Measurements from ENCODE around the gene XAGE5. TPM values are rescaled to one million over a fixed set of nuclear protein-coding genes. Genes with fewer than 3 reads are reported as not detected.
"Not testable (repeated sequence)": the region's sequence is repeated elsewhere in the genome, so short reads cannot be mapped to it uniquely, and the experiment has no call there.

XAGE5 gene, protein sequence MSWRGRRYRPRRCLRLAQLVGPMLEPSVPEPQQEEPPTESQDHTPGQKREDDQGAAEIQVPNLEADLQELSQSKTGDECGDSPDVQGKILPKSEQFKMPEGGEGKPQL
- not detected in 2 replicates for total RNA-seq (2011; cell fraction: chromatin; rRNA removed; ENCODE audit: low replicate concordance)
- not detected in 2 replicates for total RNA-seq (2011; cell fraction: nucleolus; rRNA removed)
- total RNA-seq (2011; cell fraction: nucleoplasm; rRNA removed) = not detected in 2 replicates
- total RNA-seq (2014; rRNA removed) (not detected in 2 replicates), total RNA-seq (2014; rRNA removed; fragmentation: Illumina TruSeq; extraction: Trizol) (0.40 TPM in 1 of 2 replicates, not detected in the other), total RNA-seq (2015; rRNA removed; fragmentation: Illumina TruSeq; extraction: Trizol) (not detected in 2 replicates), total RNA-seq (2021) (0.38 TPM in 1 of 2 replicates, not detected in the other), polyA plus RNA-seq (2011; rRNA removed) (not detected in 2 replicates), polyA plus RNA-seq (2014; fragmentation: Illumina TruSeq; extraction: Trizol) (0.52 TPM in 1 of 2 replicates, not detected in the other), polyA plus RNA-seq (2014; fragmentation: Nextera tagmentation; extraction: Ambion mirVana) (not detected), polyA plus RNA-seq (2014; rRNA removed) (not detected in 2 replicates), polyA minus RNA-seq (2011; rRNA and poly(A)+ RNA removed) (not detected in 2 replicates), Bru-seq, nascent RNA (percentile 11 among the genes with signal in this experiment), BruChase-seq, experiment 1, labeled RNA remaining after a 2-hour chase (percentile 18 among the genes with signal in this experiment), BruChase-seq, experiment 2, labeled RNA remaining after a 6-hour chase (percentile 12 among the genes with signal in this experiment)
- not detected in 2 replicates for polyA plus RNA-seq (2011; cell fraction: cytosol; rRNA removed)
- not detected in 2 replicates for polyA plus RNA-seq (2011; cell fraction: nucleus; rRNA removed)
- 0.26 and 0.46 TPM in 2 replicates for polyA plus RNA-seq (2012)
- not detected in 2 replicates for polyA minus RNA-seq (2011; cell fraction: cytosol; rRNA and poly(A)+ RNA removed)
- polyA minus RNA-seq (2011; cell fraction: nucleus; rRNA and poly(A)+ RNA removed) = not detected in 2 replicates
- long read RNA-seq, experiment 1 = 0 reads
- long read RNA-seq, experiment 2 = 0 reads
- long read RNA-seq, experiment 3 = 0 reads

DNA sequence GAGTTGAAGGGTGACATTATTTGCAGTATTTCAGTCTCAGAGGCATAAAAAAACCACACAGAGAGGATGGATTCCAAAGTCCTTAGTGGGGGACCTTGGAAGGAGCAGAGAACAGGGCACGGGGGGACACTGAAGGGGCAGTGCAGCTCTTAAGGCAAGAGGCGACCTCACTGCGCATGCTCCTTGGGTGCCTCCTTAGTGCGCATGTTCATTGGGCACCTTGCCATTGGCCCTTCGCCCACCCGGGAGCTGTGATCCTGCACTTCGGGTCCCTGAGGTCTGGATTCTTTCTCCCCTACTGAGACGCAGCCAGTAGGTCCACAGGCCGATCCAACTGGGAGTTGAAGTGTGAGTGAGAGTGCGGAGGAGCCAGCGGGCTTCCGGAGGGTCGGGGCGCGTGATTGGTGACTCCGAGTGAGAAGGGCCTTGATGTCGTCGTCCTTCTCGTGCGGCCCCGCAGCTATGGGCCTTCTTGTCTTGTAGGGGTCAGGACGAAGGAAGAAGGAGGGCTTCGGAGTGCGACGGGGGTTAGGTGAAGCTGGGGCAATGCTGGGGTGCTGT, at the start of gene XAGE5:
Gene XAGE5 (plus strand): TSS at position 223 of the 561 bp plus-strand sequence. CDS start 1,280 bp downstream, outside the sequence.
- peak in 2 of 4 experiments; percentile 0 to 7 for DNase-seq (ENCODE audit: extremely low read depth in 1 of 4, low spot score in 3 of 4)
- Histone ChIP-seq H3K9me1 (ENCODE audit: control insufficient read depth, insufficient read depth, low read length) (no peaks in the 10 kb centered on the region), H3K9me3 (replicated peaks; ENCODE audit: control insufficient read depth, insufficient read depth, low read depth, low read length) (no peaks in the 10 kb centered on the region), H3K27ac (ENCODE audit: extremely low read depth, low read depth, low read length) (no peak within 1 kb of the TSS), H3K27me3 (ENCODE audit: control insufficient read depth in 2 of 2, insufficient read depth in 2 of 2, low read length in 2 of 2) (peaks cover 0 to 10% of the 10 kb centered on the region in 2 experiments; a peak in 2 of 5 replicates), H3K4me1 (replicated peaks in 1 of 2; ENCODE audit: control insufficient read depth in 2 of 2, insufficient read depth in 2 of 2, low read length in 2 of 2) (peaks cover 0 to 5% of the 10 kb centered on the region in 2 experiments; a peak in 1 of 5 replicates), H3K4me3 (no peak within 1 kb of the TSS), H3K36me3 (ENCODE audit: control insufficient read depth, insufficient read depth, low read length) (no peaks in the 10 kb centered on the region), H4K20me1 (replicated peaks; ENCODE audit: control insufficient read depth, insufficient read depth, low read length) (no peaks in the 10 kb centered on the region), H3K79me2 (ENCODE audit: control insufficient read depth, insufficient read depth, low read length) (no peaks in the 10 kb centered on the region), H3K9ac (ENCODE audit: insufficient read depth in 1 of 2, low read depth in 2 of 2, low read length in 2 of 2) (no peak within 1 kb of the TSS), H3K4me2 (ENCODE audit: insufficient read depth, low read length) (no peak within 1 kb of the TSS), H2AFZ (ENCODE audit: low read depth, low read length) (no peak within 1 kb of the TSS)
- intact Hi-C loops (cut with micrococcal nuclease) = no loop called here
- WGBS (ENCODE audit: insufficient coverage, low coverage, missing lambda C conversion rate) = 12% methylated on average over 9 of the region's 25 CpGs
- CTCF ChIA-PET (ENCODE audit: low intra/inter-chr PET ratio) = no interaction called here
- ATAC-seq = no peak
- POLR2A ChIA-PET = no interaction called here
- BruUV-seq (replicated peaks) = no TSS peak
- FAIRE-seq = no peak
- in situ Hi-C loops (cut with MboI) = no loop called here
- TF ChIP-seq ZNF75A (CRISPR knock-in tag; IDR thresholded peaks at IDR 0.05) (no peak), L3MBTL2 (IDR thresholded peaks at IDR 0.05) (peak; percentile 12; the same call in 1 of the 2 replicates), NRF1 (conservative IDR thresholded peaks at IDR 0.05 in 1 of 2, IDR thresholded peaks at IDR 0.05 in 1 of 2) (peak; percentile 81 to 83)

DNA sequence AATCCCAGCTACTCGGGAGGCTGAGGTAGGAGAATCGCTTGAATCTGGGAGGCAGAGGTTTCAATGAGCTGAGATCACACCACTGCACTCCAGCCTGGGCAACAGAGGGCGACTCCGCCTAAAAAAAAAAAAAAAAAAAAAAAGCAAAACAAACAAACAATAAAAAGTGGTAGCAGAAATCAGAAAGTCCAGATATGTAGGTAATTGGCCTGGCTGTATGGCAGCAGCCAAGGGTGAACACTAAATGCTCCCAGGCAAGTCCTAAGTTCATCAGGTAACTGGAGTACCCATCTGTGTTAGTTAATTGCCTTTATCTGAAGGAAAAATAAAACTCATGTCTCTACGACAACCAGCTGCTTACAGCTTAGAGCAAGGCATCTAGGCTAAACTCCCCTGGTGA, 45.1 kb upstream of the XAGE5 start:
- in situ Hi-C loops (cut with MboI) = loop anchor here (25.0 kb wide), 1 partner anchor 104 kb away; the partner anchor contains the start of gene SSX7
- DNase-seq (ENCODE audit: extremely low read depth in 1 of 4, low spot score in 3 of 4); CTCF ChIA-PET (ENCODE audit: low intra/inter-chr PET ratio); intact Hi-C loops (cut with micrococcal nuclease); H3K79me2 ChIP-seq (ENCODE audit: control insufficient read depth, insufficient read depth, low read length); ATAC-seq; POLR2A ChIA-PET; H3K36me3 ChIP-seq (ENCODE audit: control insufficient read depth, insufficient read depth, low read length); H3K4me1 ChIP-seq (replicated peaks in 1 of 2; ENCODE audit: control insufficient read depth in 2 of 2, insufficient read depth in 2 of 2, low read length in 2 of 2); H3K9ac ChIP-seq (ENCODE audit: insufficient read depth in 1 of 2, low read depth in 2 of 2, low read length in 2 of 2); H3K4me2 ChIP-seq (ENCODE audit: insufficient read depth, low read length); H4K20me1 ChIP-seq (replicated peaks; ENCODE audit: control insufficient read depth, insufficient read depth, low read length); H3K27ac ChIP-seq (ENCODE audit: extremely low read depth, low read depth, low read length); H2AFZ ChIP-seq (ENCODE audit: low read depth, low read length); H3K27me3 ChIP-seq (ENCODE audit: control insufficient read depth in 2 of 2, insufficient read depth in 2 of 2, low read length in 2 of 2); H3K4me3 ChIP-seq; FAIRE-seq; BruUV-seq (replicated peaks); H3K9me1 ChIP-seq (ENCODE audit: control insufficient read depth, insufficient read depth, low read length); H3K9me3 ChIP-seq (replicated peaks; ENCODE audit: control insufficient read depth, insufficient read depth, low read depth, low read length): not testable (repeated sequence)
- no CpG with 5 or more reads among the region's 5 CpGs for WGBS (ENCODE audit: insufficient coverage, low coverage, missing lambda C conversion rate)

DNA sequence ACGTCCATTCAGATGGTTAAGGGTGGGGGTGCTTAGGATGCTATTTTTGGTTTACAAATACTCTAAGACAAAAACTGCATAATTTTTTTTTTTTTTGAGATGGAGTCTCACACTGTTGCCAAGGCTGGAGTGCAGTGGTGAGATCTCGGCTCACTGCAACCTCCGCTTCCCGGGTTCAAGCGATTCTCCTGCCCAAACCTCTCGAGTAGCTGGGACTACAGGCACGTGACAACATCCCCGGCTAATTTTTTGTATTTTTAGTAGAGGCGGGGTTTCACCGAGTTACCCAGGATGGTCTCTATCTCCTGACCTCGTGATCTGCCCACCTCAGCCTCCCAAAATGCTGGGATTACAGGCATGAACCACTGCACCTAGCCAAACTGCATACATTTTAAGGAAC, 37.6 kb upstream of the XAGE5 start:
- H3K27me3 ChIP-seq (ENCODE audit: control insufficient read depth in 2 of 2, insufficient read depth in 2 of 2, low read length in 2 of 2); H3K4me3 ChIP-seq; H3K4me1 ChIP-seq (replicated peaks in 1 of 2; ENCODE audit: control insufficient read depth in 2 of 2, insufficient read depth in 2 of 2, low read length in 2 of 2); intact Hi-C loops (cut with micrococcal nuclease); H2AFZ ChIP-seq (ENCODE audit: low read depth, low read length); FAIRE-seq; H3K9me3 ChIP-seq (replicated peaks; ENCODE audit: control insufficient read depth, insufficient read depth, low read depth, low read length); H3K9ac ChIP-seq (ENCODE audit: insufficient read depth in 1 of 2, low read depth in 2 of 2, low read length in 2 of 2); H3K27ac ChIP-seq (ENCODE audit: extremely low read depth, low read depth, low read length); H3K79me2 ChIP-seq (ENCODE audit: control insufficient read depth, insufficient read depth, low read length); BruUV-seq (replicated peaks); H4K20me1 ChIP-seq (replicated peaks; ENCODE audit: control insufficient read depth, insufficient read depth, low read length); CTCF ChIA-PET (ENCODE audit: low intra/inter-chr PET ratio); H3K36me3 ChIP-seq (ENCODE audit: control insufficient read depth, insufficient read depth, low read length); ATAC-seq; H3K4me2 ChIP-seq (ENCODE audit: insufficient read depth, low read length); POLR2A ChIA-PET; DNase-seq (ENCODE audit: extremely low read depth in 1 of 4, low spot score in 3 of 4); H3K9me1 ChIP-seq (ENCODE audit: control insufficient read depth, insufficient read depth, low read length): not testable (repeated sequence)
- 0% methylated on average over 7 of the region's 11 CpGs for WGBS (ENCODE audit: insufficient coverage, low coverage, missing lambda C conversion rate)
- in situ Hi-C loops (cut with MboI) = loop anchor here (25.0 kb wide), 1 partner anchor 111 kb away; the partner anchor contains the start of gene SSX7
